ENCODE results near the gene WDFY3.

- no peak for TF ChIP-seq CTCF (IDR thresholded peaks at IDR 0.05)
- no peak for TF ChIP-seq POLR2A (IDR thresholded peaks at IDR 0.05)
Observed at GRCh38 chr4:84852081-84852480, 114.4 kb downstream of the WDFY3 start.

Measured in uterus (tissue), 2 donors.